Measurements from ENCODE around the gene BPIFB6.

The BPIFB6 gene

GRCh38 chr20:33019465-33020277 lies 11.8 kb upstream of the BPIFB6 start:
- Histone ChIP-seq H3K4me3 (ENCODE audit: low read depth, low read length) (no peak overlapping the region), H3K27me3 (ENCODE audit: control insufficient read depth, insufficient read depth, low read length) (no peaks in the 10 kb centered on the region), H3K9me3 (ENCODE audit: control insufficient read depth, insufficient read depth, low read depth, low read length) (no peaks in the 10 kb centered on the region), H3K36me3 (ENCODE audit: control insufficient read depth, insufficient read depth, low read length) (no peaks in the 10 kb centered on the region), H3K27ac (ENCODE audit: low read depth, low read length) (no peak overlapping the region), H3K9ac (ENCODE audit: low read length) (no peak overlapping the region), H3K4me1 (ENCODE audit: control insufficient read depth, insufficient read depth, low read length) (peaks cover 8% of the 10 kb centered on the region; the same call in 1 of the 2 replicates)

- Histone ChIP-seq H3K27ac (ENCODE audit: low read depth, low read length) (no peak overlapping the region), H3K9ac (ENCODE audit: low read length) (no peak overlapping the region), H3K4me1 (ENCODE audit: control insufficient read depth, insufficient read depth, low read length) (peaks cover 5% of the 10 kb centered on the region; the same call in 1 of the 2 replicates), H3K4me3 (ENCODE audit: low read depth, low read length) (no peak overlapping the region), H3K27me3 (ENCODE audit: control insufficient read depth, insufficient read depth, low read length) (no peaks in the 10 kb centered on the region), H3K36me3 (ENCODE audit: control insufficient read depth, insufficient read depth, low read length) (no peaks in the 10 kb centered on the region), H3K9me3 (ENCODE audit: control insufficient read depth, insufficient read depth, low read depth, low read length) (no peaks in the 10 kb centered on the region)
Observed at GRCh38 chr20:33020278-33021161, 10.9 kb upstream of the BPIFB6 start.

- Histone ChIP-seq H3K9me3 (ENCODE audit: control insufficient read depth, insufficient read depth, low read depth, low read length) (no peaks in the 10 kb centered on the region), H3K36me3 (ENCODE audit: control insufficient read depth, insufficient read depth, low read length) (no peaks in the 10 kb centered on the region), H3K9ac (ENCODE audit: low read length) (no peak overlapping the region), H3K27me3 (ENCODE audit: control insufficient read depth, insufficient read depth, low read length) (no peaks in the 10 kb centered on the region), H3K4me1 (ENCODE audit: control insufficient read depth, insufficient read depth, low read length) (peaks cover 5% of the 10 kb centered on the region; the same call in 1 of the 2 replicates), H3K27ac (ENCODE audit: low read depth, low read length) (no peak overlapping the region), H3K4me3 (ENCODE audit: low read depth, low read length) (no peak overlapping the region)
Observed at GRCh38 chr20:33021879-33022278, 9.6 kb upstream of the BPIFB6 start.

DNA sequence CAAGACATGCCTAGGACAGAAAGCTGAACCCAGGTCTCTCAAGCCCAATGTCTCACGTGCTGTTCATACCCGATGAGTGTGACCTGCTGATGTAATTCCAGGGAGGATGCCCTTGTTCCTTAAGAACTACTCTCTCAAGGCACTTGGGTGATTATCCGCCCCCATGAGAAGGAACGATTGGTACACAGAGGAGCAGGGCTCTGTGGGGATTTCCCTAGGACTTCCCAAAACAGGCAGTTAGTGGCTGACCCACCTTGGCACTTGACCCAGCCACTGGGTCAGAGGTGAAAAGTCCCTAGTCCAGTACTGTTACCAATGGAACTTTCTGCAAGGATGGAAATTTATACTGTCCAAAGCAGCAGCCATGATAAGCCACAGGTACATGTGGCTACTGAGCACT lies 9.2 kb upstream of the BPIFB6 start:
- Histone ChIP-seq H3K27me3 (ENCODE audit: control insufficient read depth, insufficient read depth, low read length) (no peaks in the 10 kb centered on the region), H3K4me3 (ENCODE audit: low read depth, low read length) (no peak overlapping the region), H3K36me3 (ENCODE audit: control insufficient read depth, insufficient read depth, low read length) (no peaks in the 10 kb centered on the region), H3K27ac (ENCODE audit: low read depth, low read length) (no peak overlapping the region), H3K4me1 (ENCODE audit: control insufficient read depth, insufficient read depth, low read length) (peaks cover 5% of the 10 kb centered on the region; the same call in 1 of the 2 replicates), H3K9me3 (ENCODE audit: control insufficient read depth, insufficient read depth, low read depth, low read length) (no peaks in the 10 kb centered on the region), H3K9ac (ENCODE audit: low read length) (no peak overlapping the region)

- Histone ChIP-seq H3K9ac (ENCODE audit: low read length) (no peak overlapping the region), H3K4me1 (ENCODE audit: control insufficient read depth, insufficient read depth, low read length) (peaks cover 5% of the 10 kb centered on the region; the same call in 1 of the 2 replicates), H3K9me3 (ENCODE audit: control insufficient read depth, insufficient read depth, low read depth, low read length) (no peaks in the 10 kb centered on the region), H3K27ac (ENCODE audit: low read depth, low read length) (no peak overlapping the region), H3K27me3 (ENCODE audit: control insufficient read depth, insufficient read depth, low read length) (no peaks in the 10 kb centered on the region), H3K36me3 (ENCODE audit: control insufficient read depth, insufficient read depth, low read length) (no peaks in the 10 kb centered on the region), H3K4me3 (ENCODE audit: low read depth, low read length) (no peak overlapping the region)
Observed at GRCh38 chr20:33022694-33023438, 8.6 kb upstream of the BPIFB6 start.

DNA sequence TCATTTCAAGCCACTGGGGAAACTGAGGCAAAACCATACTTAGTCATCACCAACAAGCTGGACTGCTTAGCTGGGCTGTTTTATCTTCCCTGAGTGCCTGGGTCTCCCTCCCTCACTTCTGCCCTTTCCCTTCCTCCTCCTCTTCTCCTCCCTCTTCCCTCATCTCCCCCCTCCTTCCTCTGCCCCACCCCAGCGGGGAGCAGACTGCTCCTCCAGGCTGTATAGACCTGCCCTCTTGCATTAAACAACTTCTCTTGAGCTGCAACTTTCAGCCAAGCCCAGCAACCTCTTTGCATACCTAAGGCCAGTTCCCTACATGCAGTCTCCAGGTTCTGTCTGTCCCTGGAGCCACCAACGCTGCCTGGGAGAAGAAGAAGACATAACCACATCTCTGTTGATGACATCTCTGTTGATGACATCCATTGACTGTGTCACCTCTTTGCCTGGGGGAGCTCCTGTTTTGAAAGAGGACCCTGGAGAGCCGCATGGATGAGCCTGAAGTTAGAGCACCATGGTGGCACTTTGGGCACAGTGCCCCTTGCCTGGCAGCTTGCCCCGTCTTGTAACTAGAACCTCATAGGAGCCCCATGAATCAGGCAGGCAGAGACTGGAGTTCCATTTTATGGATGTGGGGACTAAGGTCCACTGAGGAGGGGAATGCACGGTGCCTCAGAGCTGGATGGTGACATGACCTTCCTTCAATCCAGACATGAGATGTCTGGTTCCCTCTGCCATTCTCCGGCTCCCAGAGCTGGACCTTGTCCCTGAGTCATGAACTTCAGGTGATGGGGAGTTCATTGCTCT lies 7.8 kb upstream of the BPIFB6 start:
- Histone ChIP-seq H3K9ac (ENCODE audit: low read length) (no peak overlapping the region), H3K9me3 (ENCODE audit: control insufficient read depth, insufficient read depth, low read depth, low read length) (no peaks in the 10 kb centered on the region), H3K27me3 (ENCODE audit: control insufficient read depth, insufficient read depth, low read length) (no peaks in the 10 kb centered on the region), H3K4me1 (ENCODE audit: control insufficient read depth, insufficient read depth, low read length) (peaks cover 5% of the 10 kb centered on the region; the same call in 1 of the 2 replicates), H3K36me3 (ENCODE audit: control insufficient read depth, insufficient read depth, low read length) (no peaks in the 10 kb centered on the region), H3K27ac (ENCODE audit: low read depth, low read length) (no peak overlapping the region), H3K4me3 (ENCODE audit: low read depth, low read length) (no peak overlapping the region)

GRCh38 chr20:33024243-33024560 lies 7.2 kb upstream of the BPIFB6 start:
- no peak overlapping the region for H3K4me3 ChIP-seq (ENCODE audit: low read depth, low read length)

DNA sequence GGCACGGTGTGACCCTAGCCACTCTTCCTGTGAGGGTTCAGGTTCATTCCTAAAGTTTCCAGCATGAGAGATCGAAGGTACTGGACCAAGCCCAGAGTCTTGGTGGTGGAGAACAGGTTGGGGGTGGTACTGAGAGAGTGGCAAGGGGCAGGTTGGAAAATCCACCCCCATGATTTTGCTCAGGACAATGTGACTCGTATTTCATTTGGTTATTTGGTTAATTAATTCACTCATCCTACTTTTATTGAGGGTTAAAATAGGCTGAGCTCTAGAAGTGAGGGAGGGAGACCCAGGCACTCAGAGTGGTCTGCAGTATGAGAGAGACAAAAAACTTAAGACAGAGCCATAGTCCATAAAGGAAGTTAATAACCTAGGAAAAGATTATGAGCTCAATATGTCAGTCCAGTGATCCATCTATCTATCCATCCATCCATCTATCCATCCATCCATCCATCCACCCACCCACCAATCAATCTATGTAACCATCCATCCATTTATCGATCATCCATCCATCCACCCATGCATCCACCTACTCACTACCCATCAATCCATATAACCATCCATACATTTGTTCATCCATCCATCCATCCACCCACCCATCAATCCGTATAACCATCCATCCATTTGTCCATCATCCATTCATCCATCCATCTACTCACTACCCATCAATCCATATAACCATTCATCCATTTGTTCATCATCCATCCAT lies 6.7 kb upstream of the BPIFB6 start:
- peaks cover 5% of the 10 kb centered on the region; the same call in 1 of the 2 replicates for H3K4me1 ChIP-seq (ENCODE audit: control insufficient read depth, insufficient read depth, low read length)
- H3K9me3 ChIP-seq (ENCODE audit: control insufficient read depth, insufficient read depth, low read depth, low read length): no peaks in the 10 kb centered on the region
- no peak overlapping the region for H3K4me3 ChIP-seq (ENCODE audit: low read depth, low read length)
- H3K9ac ChIP-seq (ENCODE audit: low read length): no peak overlapping the region
- no peaks in the 10 kb centered on the region for H3K36me3 ChIP-seq (ENCODE audit: control insufficient read depth, insufficient read depth, low read length)
- no peak overlapping the region for H3K27ac ChIP-seq (ENCODE audit: low read depth, low read length)
- no peaks in the 10 kb centered on the region for H3K27me3 ChIP-seq (ENCODE audit: control insufficient read depth, insufficient read depth, low read length)

More at GRCh38 chr20:33024243-33024560, 7.2 kb upstream of the BPIFB6 start:
- Histone ChIP-seq H3K9me3 (ENCODE audit: control insufficient read depth, insufficient read depth, low read depth, low read length) (no peaks in the 10 kb centered on the region), H3K9ac (ENCODE audit: low read length) (no peak overlapping the region), H3K4me1 (ENCODE audit: control insufficient read depth, insufficient read depth, low read length) (peaks cover 5% of the 10 kb centered on the region; the same call in 1 of the 2 replicates), H3K27ac (ENCODE audit: low read depth, low read length) (no peak overlapping the region), H3K27me3 (ENCODE audit: control insufficient read depth, insufficient read depth, low read length) (no peaks in the 10 kb centered on the region), H3K36me3 (ENCODE audit: control insufficient read depth, insufficient read depth, low read length) (no peaks in the 10 kb centered on the region)

DNA sequence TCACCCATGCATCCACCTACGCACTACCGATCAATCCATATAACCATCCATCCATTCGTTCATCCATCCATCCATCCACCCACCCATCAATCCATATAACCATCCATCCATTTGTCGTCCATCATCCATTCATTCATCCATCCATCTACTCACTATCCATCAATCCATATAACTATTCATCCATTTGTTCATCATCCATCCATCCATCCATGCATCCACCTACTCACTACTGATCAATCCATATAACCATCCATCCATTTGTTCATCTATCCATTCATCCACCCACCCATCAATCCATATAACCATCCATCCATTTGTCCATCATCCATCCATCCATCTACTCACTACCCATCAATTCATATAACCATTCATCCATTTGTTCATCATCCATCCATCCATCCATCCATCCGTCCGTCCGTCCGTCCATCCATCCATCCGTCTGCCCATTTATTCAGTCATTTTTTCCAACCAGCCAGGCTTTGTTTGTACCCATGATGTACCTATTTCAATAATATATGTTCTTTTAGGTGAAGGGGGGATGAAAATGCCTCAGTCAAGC lies 6.1 kb upstream of the BPIFB6 start:
- Histone ChIP-seq H3K9ac (ENCODE audit: low read length) (no peak overlapping the region), H3K4me3 (ENCODE audit: low read depth, low read length) (no peak overlapping the region), H3K9me3 (ENCODE audit: control insufficient read depth, insufficient read depth, low read depth, low read length) (no peaks in the 10 kb centered on the region), H3K27me3 (ENCODE audit: control insufficient read depth, insufficient read depth, low read length) (no peaks in the 10 kb centered on the region), H3K36me3 (ENCODE audit: control insufficient read depth, insufficient read depth, low read length) (no peaks in the 10 kb centered on the region), H3K27ac (ENCODE audit: low read depth, low read length) (no peak overlapping the region), H3K4me1 (ENCODE audit: control insufficient read depth, insufficient read depth, low read length) (peaks cover 5% of the 10 kb centered on the region; the same call in 1 of the 2 replicates)
